Measurements from ENCODE around the gene NELL1. TPM values are rescaled to one million over a fixed set of nuclear protein-coding genes. Genes with fewer than 3 reads are reported as not detected.

Gene NELL1
- total and polyA plus RNA-seq, 2 donors (not counting 1 experiment from before 2014, with no cell fraction given), result not detected

- Histone ChIP-seq H3K79me2 (ENCODE audit: control insufficient read depth, insufficient read depth, low read length) (no peaks in the 10 kb centered on the region), H3K9ac (ENCODE audit: insufficient read depth, low read length) (no peak overlapping the region), H3K27ac (ENCODE audit: insufficient read depth, low read length) (no peak overlapping the region), H3K4me2 (ENCODE audit: extremely low read depth, insufficient read depth, low read length) (no peak overlapping the region), H3K4me1 (ENCODE audit: control insufficient read depth, extremely low read depth, insufficient read depth, low read length) (no peaks in the 10 kb centered on the region), H2AFZ (ENCODE audit: low read length) (no peak overlapping the region), H3K9me3 (ENCODE audit: control insufficient read depth, insufficient read depth, low read depth, low read length) (no peaks in the 10 kb centered on the region), H3K36me3 (ENCODE audit: control insufficient read depth, insufficient read depth, low read length) (no peaks in the 10 kb centered on the region), H4K20me1 (ENCODE audit: control insufficient read depth, extremely low read depth, insufficient read depth, low read length) (no peaks in the 10 kb centered on the region), H3K4me3 (replicated peaks in 1 of 4; ENCODE audit: control extremely low read depth in 1 of 4, insufficient read depth in 1 of 4, low read depth in 3 of 4, low read length in 4 of 4) (no peak overlapping the region), H3K27me3 (ENCODE audit: control insufficient read depth, insufficient read depth, low read length) (no peaks in the 10 kb centered on the region)
- TF ChIP-seq EZH2 (IDR thresholded peaks at IDR 0.05; ENCODE audit: low read length, missing control alignments), result no peak
- TF ChIP-seq, protein P1, sequence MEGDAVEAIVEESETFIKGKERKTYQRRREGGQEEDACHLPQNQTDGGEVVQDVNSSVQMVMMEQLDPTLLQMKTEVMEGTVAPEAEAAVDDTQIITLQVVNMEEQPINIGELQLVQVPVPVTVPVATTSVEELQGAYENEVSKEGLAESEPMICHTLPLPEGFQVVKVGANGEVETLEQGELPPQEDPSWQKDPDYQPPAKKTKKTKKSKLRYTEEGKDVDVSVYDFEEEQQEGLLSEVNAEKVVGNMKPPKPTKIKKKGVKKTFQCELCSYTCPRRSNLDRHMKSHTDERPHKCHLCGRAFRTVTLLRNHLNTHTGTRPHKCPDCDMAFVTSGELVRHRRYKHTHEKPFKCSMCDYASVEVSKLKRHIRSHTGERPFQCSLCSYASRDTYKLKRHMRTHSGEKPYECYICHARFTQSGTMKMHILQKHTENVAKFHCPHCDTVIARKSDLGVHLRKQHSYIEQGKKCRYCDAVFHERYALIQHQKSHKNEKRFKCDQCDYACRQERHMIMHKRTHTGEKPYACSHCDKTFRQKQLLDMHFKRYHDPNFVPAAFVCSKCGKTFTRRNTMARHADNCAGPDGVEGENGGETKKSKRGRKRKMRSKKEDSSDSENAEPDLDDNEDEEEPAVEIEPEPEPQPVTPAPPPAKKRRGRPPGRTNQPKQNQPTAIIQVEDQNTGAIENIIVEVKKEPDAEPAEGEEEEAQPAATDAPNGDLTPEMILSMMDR (conservative IDR thresholded peaks at IDR 0.05 in 1 of 2, IDR thresholded peaks at IDR 0.05 in 1 of 2; ENCODE audit: low read depth in 1 of 2, low read length in 2 of 2), result no peak
- no peak for DNase-seq (ENCODE audit: low read depth in 2 of 2)
Observed at GRCh38 chr11:21470521-21470920, 801.1 kb downstream of the NELL1 start.

- no peaks in the 10 kb centered on the region for H3K79me2 ChIP-seq (ENCODE audit: control insufficient read depth, insufficient read depth, low read length)
- no peak overlapping the region for H3K4me2 ChIP-seq (ENCODE audit: extremely low read depth, insufficient read depth, low read length)
- no peak overlapping the region for H3K9ac ChIP-seq (ENCODE audit: insufficient read depth, low read length)
- H3K27me3 ChIP-seq (ENCODE audit: control insufficient read depth, insufficient read depth, low read length), result no peaks in the 10 kb centered on the region
- no peaks in the 10 kb centered on the region for H3K36me3 ChIP-seq (ENCODE audit: control insufficient read depth, insufficient read depth, low read length)
- no peak overlapping the region for H3K27ac ChIP-seq (ENCODE audit: insufficient read depth, low read length)
- H3K9me3 ChIP-seq (ENCODE audit: control insufficient read depth, insufficient read depth, low read depth, low read length), result no peaks in the 10 kb centered on the region
- peak in 1 of 2 donors; percentile 1 for DNase-seq (ENCODE audit: low read depth in 2 of 2)
- no peaks in the 10 kb centered on the region for H3K4me1 ChIP-seq (ENCODE audit: control insufficient read depth, extremely low read depth, insufficient read depth, low read length)
- no peaks in the 10 kb centered on the region for H4K20me1 ChIP-seq (ENCODE audit: control insufficient read depth, extremely low read depth, insufficient read depth, low read length)
- no peak overlapping the region for H2AFZ ChIP-seq (ENCODE audit: low read length)
- no peak overlapping the region for H3K4me3 ChIP-seq (replicated peaks in 1 of 4; ENCODE audit: control extremely low read depth in 1 of 4, insufficient read depth in 1 of 4, low read depth in 3 of 4, low read length in 4 of 4)
- TF ChIP-seq, protein P1 (conservative IDR thresholded peaks at IDR 0.05 in 1 of 2, IDR thresholded peaks at IDR 0.05 in 1 of 2; ENCODE audit: low read depth in 1 of 2, low read length in 2 of 2), result no peak
- no peak for TF ChIP-seq EZH2 (IDR thresholded peaks at IDR 0.05; ENCODE audit: low read length, missing control alignments)
Observed at GRCh38 chr11:21472261-21472660, 802.9 kb downstream of the NELL1 start.

DNA sequence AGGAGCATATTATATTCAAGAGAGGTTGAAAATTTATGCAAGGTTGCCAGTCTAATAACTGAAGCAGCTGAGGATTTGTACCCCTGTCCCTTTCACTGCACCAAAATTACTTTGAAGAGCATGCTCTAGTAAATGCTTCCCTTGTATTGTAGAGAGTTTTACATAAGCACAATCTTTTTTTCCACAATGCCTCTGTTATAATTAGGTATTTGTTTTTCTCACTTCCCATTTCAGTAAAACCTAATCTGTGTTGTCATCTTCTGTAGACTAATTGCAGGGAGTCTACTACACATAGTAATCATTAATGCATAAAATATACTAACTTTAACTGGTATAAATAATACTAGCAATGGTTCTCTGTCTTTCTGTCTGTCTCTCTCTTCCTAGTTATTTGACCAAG, 805.1 kb downstream of the NELL1 start:
- Histone ChIP-seq H4K20me1 (ENCODE audit: control insufficient read depth, extremely low read depth, insufficient read depth, low read length) (no peaks in the 10 kb centered on the region), H3K4me1 (ENCODE audit: control insufficient read depth, extremely low read depth, insufficient read depth, low read length) (no peaks in the 10 kb centered on the region), H3K4me2 (ENCODE audit: extremely low read depth, insufficient read depth, low read length) (no peak overlapping the region), H3K9ac (ENCODE audit: insufficient read depth, low read length) (no peak overlapping the region), H3K27me3 (ENCODE audit: control insufficient read depth, insufficient read depth, low read length) (no peaks in the 10 kb centered on the region), H3K79me2 (ENCODE audit: control insufficient read depth, insufficient read depth, low read length) (no peaks in the 10 kb centered on the region), H3K9me3 (ENCODE audit: control insufficient read depth, insufficient read depth, low read depth, low read length) (no peaks in the 10 kb centered on the region), H3K27ac (ENCODE audit: insufficient read depth, low read length) (no peak overlapping the region), H3K36me3 (ENCODE audit: control insufficient read depth, insufficient read depth, low read length) (no peaks in the 10 kb centered on the region), H3K4me3 (replicated peaks in 1 of 4; ENCODE audit: control extremely low read depth in 1 of 4, insufficient read depth in 1 of 4, low read depth in 3 of 4, low read length in 4 of 4) (no peak overlapping the region), H2AFZ (ENCODE audit: low read length) (no peak overlapping the region)
- DNase-seq (ENCODE audit: low read depth in 2 of 2), result no peak
- TF ChIP-seq, protein P1 (conservative IDR thresholded peaks at IDR 0.05 in 1 of 2, IDR thresholded peaks at IDR 0.05 in 1 of 2; ENCODE audit: low read depth in 1 of 2, low read length in 2 of 2), result no peak
- TF ChIP-seq EZH2 (IDR thresholded peaks at IDR 0.05; ENCODE audit: low read length, missing control alignments), result no peak
